Hypothalamus (tissue), 51 donors: ENCODE data around the gene CYFIP2.

Source experiments
- DNase-seq, 51 donors: peaks; one replicate each; lab custom pipeline; 2025; lab: John Stamatoyannopoulos, UW

Gene CYFIP2

DNA sequence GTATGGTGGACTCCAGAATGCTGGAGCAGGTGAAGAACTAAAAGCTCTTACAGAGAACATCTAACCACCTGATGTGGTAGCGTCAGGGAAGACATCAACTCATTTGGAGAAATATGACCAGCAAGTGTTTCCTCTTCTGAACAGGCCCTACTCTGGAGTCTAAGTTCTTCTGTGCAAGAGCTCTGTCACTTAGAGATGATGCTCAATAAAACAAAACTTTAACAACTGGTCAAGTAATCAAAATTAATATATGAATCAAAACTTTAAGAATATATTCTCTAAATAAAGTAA, 85.8 kb downstream of the CYFIP2 start:
- DNase-seq, result no peak

DNA sequence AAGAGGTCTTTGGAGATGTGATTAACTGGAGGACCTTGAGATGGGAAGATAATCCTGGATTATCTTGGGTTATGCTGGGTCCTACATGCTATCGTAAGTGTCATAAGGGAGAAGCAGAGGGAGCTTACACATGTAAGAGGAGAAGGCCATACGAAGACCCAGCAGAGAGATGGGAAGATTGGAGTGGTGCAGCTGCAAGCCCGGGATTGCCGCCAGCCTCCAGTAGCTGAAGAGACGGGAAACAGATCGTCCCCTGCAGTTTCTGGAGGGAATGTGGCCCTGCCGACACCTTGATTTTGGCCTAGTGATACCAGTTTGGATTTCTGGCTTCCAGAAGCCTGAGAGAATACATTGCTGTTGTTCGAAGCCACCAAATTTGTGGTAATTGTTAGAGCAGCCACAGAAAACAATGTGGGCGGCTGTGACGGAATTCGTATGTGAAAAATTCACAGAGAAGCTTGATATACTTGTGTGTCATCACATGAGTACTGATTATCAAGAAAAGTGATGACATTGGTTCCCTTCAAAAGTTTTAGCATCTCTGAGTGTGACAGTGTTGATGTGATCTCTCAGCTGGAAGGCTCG, 86.9 kb downstream of the CYFIP2 start:
- peak in 4 of 51 donors; percentile 2 to 10 (median 5) for DNase-seq

DNA sequence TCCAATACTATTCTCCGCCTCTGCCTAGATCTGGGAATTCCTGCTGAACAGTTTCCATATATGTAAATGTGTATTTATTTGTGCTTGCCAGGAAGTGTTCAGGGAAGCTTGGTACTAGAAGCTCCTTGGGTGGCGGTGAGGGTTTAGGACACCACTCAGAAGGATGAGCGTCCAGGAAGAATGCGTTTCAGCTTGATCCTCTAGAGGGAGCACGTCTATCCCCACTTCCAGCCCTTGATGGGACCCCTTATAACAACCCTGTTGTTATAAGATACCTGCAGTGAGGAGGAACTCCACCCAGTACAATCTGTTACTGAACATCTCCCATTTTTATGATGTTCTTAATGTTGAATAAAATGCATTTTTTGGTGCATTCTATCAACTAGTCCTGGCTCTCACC, 88.9 kb downstream of the CYFIP2 start:
- DNase-seq, result no peak

DNA sequence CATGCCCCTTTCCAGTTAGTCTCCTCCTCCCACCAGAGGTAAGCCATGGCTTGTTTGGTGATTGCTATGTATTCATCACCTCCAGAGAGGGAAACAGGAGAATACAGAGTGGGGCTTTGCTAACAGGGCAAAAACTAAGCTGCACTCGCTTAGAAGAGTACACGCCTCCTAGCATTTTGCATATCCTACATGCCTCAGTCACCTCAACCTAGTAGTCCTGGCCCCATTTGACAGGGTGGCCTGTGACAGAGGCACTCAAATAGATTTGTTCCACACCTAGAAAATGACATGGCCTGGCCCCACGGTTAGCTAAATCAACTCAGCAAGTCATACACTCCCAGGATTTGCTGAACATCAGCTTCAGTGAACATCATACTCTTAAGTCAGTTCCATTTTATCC, 90.7 kb downstream of the CYFIP2 start:
- no peak for DNase-seq

DNA sequence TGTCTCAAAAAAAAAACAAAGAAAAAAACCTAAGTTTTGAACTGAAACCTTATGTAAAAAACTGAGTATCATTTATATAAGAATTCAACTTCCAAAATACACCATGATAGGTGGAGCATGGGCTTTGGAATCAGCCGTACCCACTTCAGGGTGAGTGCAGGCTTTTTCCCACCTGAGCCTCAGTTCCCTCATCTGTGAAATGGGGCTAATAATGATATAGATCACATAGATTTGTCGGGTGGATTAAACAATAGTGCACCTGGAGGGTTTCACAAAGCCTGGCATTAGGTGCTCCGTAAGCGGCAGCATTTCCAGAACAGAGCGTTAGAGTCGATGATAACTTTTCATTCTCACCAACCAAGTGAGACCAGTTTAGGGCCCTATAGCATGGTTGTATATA, 91.9 kb downstream of the CYFIP2 start:
- DNase-seq, result no peak

DNA sequence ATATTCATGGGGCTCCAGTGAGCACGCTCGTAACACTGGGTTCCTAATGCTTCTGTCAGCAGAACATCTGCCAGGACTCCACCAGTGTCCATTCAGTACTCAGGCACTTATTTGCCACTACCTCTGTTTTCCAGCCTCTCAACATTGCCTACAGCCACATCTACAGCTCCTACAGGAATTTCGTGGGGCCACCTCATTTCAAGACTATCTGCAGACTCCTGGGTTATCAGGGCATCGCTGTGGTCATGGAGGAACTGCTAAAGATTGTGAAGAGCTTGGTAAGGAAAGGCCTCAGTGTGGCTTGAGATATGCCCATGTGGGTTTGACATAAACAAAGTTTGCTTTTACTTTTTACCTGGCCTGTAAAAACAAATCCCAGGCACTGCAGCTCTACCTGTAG, 92.9 kb downstream of the CYFIP2 start:
- no peak for DNase-seq

DNA sequence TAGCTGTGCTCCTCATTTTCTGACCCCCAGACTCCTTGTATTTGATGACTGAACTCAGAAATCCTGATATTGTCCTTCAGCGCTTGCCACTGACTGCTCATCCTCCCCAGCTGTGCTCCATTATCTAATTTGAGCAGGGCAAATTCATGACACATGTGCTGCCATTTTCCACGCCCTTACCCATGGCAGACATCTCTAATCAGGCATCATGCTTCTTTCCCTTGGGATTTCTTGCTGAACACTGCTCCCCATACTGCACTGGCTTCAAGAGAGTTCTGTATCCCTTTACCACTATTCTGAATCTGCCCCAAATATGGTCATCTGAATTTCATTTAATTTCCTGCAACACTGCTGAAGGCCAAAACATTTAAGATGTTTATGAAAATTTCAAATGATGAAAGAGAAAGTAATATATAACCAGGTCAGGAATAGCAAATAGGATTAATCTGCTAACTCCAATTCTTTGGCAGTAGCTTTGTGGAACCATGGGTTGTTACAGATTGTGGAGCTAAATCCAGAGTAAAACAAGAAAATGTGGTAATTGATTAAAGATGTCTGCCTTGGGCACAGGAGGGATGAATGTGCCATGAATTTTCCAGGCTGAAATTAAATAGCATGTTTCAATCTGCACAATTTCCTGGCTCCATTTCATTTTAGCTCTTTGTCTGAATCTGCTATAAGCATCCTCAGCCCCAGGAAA, 93.6 kb downstream of the CYFIP2 start:
- DNase-seq, result no peak

DNA sequence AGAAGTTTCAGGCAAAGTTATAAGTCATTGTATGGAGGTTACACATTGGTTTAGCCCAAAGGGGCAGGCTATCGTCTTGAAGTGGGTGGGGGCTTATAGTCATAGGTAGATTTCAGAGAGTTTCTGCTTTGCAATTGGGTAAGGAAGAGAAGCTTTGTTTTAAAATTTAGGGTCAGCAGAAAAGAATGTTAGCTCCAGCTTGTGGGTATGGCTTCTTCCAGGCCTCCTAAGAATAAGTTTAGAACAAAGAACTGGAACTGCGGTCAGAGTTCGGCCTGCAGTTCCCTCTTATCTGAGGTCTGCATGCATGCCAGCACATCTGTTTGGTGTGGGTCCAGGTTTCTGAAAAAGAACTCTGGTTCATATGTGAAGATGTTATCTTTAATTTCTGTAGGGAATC, 96.1 kb downstream of the CYFIP2 start:
- no peak for DNase-seq

DNA sequence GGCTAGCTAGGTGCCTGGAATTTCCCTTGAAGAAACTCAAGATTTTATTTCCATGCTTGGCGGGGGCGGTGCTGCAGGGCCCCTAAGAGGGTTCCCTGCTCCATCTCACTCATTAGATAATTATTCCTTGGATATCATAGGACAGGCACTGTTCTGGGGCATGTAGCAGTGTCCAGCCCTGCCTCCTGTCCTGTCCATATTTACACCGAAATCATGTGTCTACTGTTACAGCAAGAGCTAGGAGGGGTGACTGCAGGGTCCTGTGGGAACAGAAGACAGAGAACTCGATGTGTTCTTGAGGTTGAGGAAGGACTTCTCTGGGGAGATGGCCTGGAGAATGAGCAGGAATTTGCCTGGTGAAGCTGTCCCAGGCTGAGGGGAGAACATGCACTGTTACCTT, 96.6 kb downstream of the CYFIP2 start:
- DNase-seq, result no peak

DNA sequence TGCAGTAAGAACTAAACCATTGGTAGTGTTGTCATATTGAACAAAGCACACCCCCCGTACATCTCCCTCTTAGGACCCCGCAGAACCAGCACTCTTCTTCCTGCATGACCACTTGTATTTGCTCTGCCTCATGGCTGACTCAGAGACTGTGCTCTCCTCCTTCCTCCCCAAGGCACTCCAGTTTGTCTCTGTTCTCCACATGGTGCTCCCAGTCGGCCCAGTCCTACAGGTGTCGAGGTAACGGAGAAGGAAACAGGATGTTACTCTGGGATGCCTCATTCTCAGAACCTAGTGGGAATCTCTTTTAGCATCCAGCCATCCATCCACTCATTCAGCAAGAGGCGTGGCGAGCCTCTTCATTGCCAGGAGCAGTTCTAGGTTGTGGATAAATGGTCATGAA, 97.1 kb downstream of the CYFIP2 start:
- DNase-seq, result no peak

DNA sequence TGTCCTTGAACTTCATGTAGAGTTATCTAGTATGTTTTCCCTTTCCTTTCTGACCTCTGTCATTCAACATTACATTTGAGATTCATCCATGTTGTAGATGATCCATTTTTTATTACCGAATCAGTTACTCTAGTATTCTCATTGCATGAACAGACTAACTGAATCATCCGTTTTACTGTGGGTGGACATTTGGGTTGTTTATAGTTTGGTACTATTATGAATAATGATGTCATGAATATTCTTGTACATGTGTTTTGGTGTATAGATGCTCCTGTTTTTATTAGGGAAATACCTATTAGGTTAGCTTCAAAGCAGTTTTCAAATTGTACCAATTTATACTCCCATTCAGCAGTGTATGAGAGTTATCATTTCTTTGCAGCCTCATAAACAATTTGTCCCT, 99.8 kb downstream of the CYFIP2 start:
- DNase-seq, result no peak

DNA sequence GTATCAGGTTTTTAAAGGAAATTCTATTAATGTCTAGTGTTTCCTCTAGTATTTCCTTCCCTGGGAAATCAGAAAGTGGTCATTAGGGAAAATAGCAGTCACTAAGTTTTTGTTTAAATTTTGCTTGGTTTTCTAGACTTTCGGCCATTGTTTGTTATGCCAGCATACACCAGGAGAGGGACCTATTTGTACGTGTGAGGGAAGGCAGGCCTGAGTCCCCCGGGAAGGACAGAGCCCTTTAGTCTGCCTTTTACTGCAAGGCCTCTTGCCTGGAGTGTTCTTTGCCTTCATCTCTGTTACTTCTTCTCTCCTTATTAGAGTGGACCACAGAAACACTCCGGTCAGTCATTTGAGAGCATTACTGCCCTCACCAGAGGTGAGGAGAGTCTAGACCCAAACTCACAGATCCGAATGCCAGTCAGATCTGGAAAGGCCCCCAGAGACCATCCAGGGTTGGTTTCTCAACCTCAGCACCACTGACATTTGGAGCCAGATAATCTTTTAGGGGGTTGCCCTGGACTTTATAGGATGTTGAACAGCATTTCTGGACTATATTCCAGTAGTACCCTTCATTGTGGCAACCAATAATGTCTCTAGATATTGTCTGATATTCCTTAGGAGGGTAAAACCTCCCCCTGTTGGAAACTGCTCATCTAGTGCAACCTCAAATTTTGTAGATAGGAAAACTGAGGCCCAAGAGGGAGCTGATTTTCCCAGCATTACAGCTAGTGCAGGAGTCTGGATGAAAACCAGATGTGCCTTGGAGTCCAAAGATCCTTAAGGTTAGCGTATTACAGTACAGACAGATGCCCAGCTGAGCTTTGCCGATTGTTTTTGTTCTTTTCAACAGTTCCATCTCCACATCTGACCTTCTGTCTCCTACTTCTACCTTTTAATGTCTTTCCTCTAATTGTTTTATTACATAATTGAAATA, 101.1 kb downstream of the CYFIP2 start:
- peak in 9 of 51 donors; percentile 4 to 35 (median 15) for DNase-seq

DNA sequence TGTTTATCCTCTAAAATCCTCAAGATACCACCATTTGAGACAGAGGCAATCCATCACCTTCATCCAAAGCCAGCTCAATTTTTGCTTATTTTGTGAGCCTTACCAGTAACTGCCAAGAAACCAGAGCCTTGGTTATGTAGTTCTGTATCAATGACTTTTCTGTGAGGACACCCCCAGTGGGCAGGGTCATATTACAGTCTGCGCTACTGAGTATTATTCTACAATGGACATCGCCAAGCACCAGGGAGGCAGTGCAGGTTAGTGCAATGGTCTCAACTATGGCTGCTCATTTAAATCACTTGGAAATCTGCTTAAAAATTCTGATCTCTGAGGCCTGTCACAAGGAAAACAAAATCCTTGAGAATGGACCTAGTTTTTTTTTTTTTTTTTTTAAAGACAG, 103.6 kb downstream of the CYFIP2 start:
- DNase-seq, result no peak

DNA sequence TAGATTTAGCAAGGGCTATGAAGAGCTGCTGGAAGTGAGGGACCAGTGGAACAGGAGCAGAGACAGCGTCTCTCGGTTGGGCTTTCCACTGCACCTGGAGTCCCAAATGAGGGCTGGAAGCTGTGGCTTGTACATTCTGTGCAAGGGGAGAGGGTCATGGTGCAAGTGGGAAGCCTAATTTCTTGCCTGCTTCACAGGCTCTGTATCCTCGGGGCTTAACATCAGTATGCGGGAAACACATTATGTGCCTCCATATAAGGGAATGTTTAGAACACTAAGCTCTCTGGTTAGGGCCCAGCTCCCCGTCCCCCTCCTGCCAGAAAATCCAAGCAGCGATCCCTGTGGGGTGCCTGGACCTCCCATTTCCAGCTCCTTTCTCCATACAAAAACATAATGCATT, 105.0 kb downstream of the CYFIP2 start:
- no peak for DNase-seq

DNA sequence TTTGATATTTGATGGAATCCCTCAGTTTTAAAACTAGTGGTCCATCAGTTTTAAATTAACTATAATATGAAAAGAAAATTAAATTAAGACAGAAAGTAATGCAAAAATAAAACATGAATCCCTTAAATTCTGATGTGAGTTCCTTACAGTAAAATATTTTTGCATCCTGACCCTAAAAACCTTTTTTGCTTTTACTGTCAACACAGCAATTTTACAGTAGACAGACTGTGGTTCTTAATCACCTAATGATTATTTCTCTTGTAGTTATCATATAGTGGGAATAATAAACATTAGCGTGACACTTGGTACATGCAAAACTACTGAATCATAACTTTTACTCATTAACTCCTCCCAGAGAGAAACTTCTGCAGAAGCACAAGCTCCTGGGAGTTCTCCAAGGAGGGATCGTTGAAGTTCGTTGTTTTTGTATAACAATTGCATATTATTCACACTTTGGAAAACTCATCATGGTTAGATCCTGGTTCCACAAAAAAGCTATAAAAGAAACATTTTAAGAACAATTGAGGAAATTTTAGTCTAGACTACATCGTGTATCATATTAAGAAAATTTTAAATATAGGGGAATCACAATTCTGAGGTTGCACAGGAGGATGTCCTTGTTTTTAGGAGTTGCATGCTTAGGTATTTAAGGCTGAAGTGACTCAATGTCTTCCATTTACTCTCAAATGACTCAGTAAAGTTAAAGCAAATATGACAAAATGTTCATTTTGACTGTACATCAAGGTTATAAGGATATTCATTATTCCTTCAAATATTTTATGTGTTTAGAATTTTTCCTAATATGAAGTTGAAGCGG, 105.9 kb downstream of the CYFIP2 start:
- no peak for DNase-seq

DNA sequence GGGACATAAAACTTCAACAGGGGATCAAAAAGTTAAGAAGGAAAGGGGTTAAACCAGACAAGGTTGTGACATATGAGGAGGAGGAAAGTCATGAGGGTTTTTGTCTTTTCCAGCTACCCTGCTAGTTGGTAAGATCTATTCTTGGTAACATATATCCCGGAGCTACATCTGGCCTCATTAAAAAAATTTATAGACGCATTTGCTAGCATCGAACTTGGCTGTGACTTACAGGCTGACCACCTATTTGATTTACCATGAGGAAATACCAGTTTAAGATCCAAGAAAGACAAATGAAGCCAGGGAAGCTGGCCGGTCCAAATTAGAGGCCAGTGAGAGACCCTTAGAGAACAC, 106.5 kb downstream of the CYFIP2 start:
- no peak for DNase-seq

DNA sequence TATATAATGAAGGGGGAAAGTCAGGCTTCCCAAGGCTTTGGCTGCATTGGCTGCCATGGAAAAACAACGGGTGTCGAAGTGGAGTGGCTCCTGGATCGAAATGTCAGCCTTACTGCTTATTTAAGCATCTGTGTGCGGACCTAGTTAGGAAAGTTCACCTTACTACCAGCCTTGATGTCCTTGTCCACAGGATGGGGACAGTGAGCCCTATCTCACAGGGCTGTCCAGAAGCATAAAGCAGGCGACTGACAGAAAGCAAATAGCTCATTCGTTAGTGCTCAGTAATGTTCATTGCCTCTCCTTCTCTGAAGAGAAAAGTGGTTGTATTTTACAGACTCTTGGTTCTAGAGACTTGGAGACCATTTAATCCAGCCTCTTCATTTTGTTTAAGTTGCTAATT, 112.6 kb downstream of the CYFIP2 start:
- no peak for DNase-seq

DNA sequence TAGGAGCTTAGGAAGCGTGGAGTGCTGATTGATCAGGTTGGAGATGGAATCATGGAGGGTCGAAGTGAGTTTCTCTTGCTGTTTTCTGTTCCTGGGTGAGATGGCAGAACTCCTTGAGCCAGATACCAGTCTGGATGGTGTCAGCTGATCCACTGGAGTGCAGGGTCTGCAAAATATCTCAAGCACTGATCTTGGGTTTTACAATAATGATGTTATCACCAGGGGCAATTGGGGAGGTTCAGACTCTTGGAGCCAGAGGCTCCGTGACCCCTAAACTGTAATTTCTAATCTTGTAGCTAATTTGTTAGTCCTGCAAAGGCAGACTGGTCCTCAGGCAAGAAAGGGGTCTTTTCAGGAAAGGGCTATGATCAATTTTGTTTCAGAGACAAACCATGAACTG, 114.1 kb downstream of the CYFIP2 start:
- no peak for DNase-seq

DNA sequence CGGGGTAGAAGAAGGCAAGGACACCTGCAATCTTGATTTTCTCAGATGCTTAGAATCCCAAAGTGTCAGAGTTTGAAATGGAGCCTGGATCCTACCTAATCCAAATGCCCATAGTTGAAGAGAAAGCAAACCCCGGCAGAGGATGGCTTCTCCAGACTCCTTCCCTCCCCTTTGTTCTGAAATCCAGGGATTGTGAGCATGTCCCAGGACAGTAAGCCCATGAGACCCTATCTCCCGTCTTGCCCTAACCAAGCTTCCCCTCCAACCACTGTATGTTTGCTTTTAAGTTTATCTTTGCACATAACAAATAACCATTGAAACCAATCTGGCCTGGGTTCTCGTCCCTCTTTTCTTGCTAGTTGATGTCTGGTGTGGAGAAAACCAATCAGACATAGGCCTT, 115.8 kb downstream of the CYFIP2 start:
- DNase-seq, result no peak

DNA sequence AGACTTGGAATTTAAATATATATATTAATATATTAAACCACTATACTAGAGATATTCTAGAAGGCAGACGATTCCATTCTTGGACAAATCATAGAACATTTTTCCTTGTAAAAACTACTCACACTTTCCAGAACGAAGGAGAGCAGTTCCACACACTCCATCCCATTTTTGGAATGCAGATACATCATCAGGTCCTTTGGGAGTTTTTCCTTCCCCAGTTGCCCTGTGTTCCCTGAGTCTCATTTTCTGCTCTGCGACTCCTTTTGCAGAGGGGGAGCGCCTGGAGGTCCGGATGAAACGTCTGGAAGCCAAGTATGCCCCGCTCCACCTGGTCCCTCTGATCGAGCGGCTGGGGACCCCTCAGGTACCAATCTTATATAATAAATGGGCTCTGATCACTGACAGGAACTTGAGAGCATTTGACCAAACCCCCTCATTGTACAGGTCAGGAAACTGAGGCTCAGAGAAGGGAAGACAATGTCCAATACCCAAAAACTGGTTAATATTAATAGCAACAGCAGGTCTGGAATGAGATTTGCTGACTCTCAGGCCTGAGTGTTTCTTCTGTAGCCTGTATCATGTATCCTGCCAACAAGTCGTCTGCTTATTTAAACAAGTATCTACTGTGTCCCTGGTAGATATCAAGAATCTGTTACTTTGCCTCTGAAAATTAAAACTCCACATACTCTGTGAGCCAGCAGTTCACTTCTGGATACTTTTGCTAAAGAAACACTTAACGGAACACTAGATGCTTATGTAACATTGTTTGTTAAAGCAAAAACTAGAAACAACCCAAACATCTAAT, 117.3 kb downstream of the CYFIP2 start:
- DNase-seq, result no peak
